GM18870 (cell line): ENCODE data around the gene NOTCH2.

Experiments
- ATAC-seq: cut with Tn5 transposase; IDR thresholded peaks from one replicate; pipeline ENCODE4 v1.9.1; 2021; ENCODE audit warnings: moderate library complexity; ENCODE audit not compliant: unreplicated experiment

The NOTCH2 gene

GRCh38 chr1:119948342-119949214 lies 120.9 kb downstream of the NOTCH2 start:
- ATAC-seq: no peak

GRCh38 chr1:119947468-119947867 lies 122.0 kb downstream of the NOTCH2 start:
- ATAC-seq: no peak

- ATAC-seq: no peak
Measured at GRCh38 chr1:119946724-119947123, 122.7 kb downstream of the NOTCH2 start.

GRCh38 chr1:119943216-119943615 lies 126.2 kb downstream of the NOTCH2 start:
- no peak for ATAC-seq

- no peak for ATAC-seq
Measured at GRCh38 chr1:119941392-119941791, 128.1 kb downstream of the NOTCH2 start.

- no peak for ATAC-seq
Measured at GRCh38 chr1:119940697-119941096, 128.8 kb downstream of the NOTCH2 start.

DNA sequence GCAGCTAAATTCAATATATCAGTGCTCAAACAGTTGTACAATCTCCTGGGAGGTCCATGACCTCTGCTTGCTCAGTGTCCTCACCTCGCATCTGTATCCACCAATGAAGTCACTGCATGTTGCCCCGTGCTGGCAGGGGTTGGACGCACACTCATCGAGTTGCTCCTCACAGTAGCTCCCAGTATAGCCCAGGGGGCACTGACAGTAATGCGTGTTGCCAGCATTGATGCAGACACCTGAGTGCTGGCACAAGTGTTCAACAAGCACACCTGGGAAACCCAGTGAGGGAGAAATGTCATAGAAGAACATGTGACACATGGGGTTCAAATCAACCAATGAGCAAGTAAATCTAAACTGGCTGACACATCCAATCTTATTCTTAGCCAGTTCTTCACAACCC lies 132.3 kb downstream of the NOTCH2 start:
- ATAC-seq: no peak

- ATAC-seq: no peak
Measured at GRCh38 chr1:119935915-119936314, 133.5 kb downstream of the NOTCH2 start.

DNA sequence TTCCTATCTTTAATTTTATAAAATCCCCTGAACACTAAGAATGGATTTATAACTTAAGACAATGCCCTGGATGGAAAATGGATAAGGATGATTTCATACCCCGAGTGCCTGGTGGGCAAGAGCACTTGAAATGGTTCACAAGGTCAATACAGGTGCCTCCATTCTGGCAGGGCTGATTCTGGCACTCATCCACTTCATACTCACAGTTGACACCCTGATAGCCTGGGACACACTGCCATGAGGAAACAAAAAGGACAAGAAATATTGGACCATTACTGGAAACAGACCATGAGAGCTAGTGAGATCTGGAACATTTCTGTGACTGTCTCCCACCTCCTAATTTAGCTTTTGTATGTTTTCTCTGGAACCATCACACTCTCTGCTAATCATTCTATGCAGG lies 134.1 kb downstream of the NOTCH2 start:
- no peak for ATAC-seq

GRCh38 chr1:119933397-119933796 lies 136.1 kb downstream of the NOTCH2 start:
- ATAC-seq: no peak

DNA sequence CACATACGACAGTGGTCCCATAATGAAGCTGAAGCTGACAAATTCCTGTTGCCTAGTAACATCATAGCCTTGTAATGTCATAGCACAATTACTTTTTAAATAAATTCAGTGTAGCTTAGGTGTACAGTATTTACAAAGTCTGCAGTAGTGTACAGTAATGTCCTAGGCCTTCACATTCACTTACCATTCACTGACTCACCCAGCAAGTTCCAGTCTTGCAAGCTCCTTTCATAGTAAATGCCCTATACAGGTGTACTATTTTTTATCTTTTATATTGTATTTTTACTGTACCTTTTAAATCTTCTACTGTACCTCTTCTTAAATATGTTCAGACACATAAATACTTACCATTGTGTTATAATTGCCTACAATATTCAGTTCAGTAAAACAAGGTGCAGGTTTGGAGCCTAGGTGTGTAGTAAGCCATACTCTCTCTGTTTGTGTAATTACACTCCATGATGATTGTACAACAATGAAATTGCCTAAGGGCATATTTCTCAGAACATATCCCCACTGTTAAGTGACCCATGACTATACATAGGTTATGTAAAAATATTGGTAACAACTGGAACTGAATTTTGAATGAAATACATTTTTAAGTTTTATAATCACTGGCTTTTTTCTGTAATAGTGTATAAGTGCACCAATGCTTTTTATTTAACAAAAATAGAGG lies 139.7 kb downstream of the NOTCH2 start:
- ATAC-seq: no peak

DNA sequence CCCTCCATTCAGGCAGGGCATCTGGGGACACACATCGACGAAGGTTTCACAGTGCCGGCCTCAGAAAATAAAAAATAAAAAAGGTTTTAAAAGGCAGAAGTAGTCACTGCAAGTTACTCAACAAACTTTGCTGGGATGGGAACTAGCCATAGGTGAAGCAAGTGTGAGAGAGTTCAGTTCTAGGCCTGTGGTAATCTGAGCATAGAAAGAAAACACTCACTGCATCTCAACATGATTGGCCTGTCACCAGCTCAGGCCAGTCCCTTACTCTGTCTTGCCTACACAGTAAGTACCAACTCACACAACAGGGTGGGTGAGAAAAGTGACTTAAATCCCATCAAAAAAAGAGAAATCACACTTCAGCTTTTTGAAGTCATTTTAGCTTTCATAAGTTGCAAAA lies 142.9 kb downstream of the NOTCH2 start:
- ATAC-seq: no peak

- ATAC-seq: no peak
Measured at GRCh38 chr1:119924948-119925898, 144.2 kb downstream of the NOTCH2 start.

GRCh38 chr1:119920104-119920968 lies 149.1 kb downstream of the NOTCH2 start:
- no peak for ATAC-seq

DNA sequence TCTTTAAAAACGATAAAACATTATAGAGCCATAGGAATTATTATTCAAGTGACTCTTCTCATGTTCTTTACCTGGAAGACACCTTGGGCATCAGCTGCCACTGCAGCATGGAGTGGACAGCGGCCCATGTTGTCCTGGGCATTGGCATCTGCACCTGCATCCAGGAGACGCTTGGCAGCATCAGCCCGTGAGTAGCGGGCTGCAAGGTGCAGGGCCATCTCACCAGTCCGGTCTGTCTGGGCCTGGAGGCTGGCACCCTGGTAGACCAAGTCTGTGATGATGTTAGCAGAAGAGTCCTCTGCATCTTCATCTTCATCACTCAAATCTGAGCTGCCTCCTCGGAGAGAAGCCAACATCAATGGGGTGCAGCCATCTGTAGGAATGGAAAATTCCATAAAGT lies 150.2 kb downstream of the NOTCH2 start:
- ATAC-seq: no peak

GRCh38 chr1:119918301-119918700 lies 151.2 kb downstream of the NOTCH2 start:
- no peak for ATAC-seq

DNA sequence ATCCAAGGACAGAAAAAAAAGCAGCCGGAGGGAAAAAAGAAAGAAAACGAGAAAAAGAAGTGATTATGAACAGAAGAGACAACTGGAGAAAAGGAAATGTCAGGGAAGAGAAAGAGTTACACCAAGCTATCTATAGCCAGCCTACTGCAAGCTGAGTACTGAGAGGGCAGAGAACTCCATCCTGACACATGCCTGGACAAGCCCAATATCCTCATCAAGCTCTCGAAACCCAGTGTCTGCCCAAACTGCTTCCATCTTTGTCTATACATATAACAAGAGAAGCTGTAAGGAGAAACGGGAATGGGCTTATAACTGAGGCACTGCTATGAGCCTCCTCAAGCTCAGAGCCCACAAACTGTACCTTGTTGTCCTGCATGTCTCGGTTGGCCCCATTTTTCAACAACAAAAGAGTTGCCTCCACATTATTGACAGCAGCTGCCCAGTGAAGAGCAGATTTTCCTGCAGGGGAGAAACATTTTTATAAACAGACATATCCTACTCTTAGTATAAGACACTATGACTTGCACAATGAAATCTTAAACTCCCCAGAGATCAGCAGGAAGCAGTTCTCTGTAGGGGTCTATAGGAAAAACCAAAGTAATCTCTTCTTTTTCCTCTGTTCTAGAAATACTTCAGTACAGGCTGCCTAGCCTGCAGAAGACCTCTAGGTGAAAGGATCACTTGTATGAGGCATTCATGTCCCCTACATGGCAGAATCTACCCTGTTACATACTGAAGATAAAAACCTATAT lies 152.0 kb downstream of the NOTCH2 start:
- ATAC-seq: no peak

GRCh38 chr1:119915517-119915916 lies 153.9 kb downstream of the NOTCH2 start:
- no peak for ATAC-seq

GRCh38 chr1:119914071-119914470 lies 155.4 kb downstream of the NOTCH2 start:
- no peak for ATAC-seq

GRCh38 chr1:119912963-119913362 lies 156.5 kb downstream of the NOTCH2 start:
- ATAC-seq: no peak
